A549 (cell line): ENCODE data around the gene ANKRD16. TPM values are rescaled to one million over a fixed set of nuclear protein-coding genes. Genes with fewer than 3 reads are reported as not detected.

Source experiments
- BHLHE40 ChIP-seq: IDR thresholded peaks from 2 replicates; pipeline ENCODE4 v1.6.1; 2012; ENCODE audit warnings: low read depth, low read length, inconsistent platforms
- CBX8 ChIP-seq: fragments of 200-600 bp; sonication (generic); IDR thresholded peaks from 2 replicates; pipeline ENCODE4 v1.6.1; 2016
- CEBPB ChIP-seq, 2 experiments: fragments of >200 bp in 1 of 2; sonication (Bioruptor Twin) in 1 of 2; formaldehyde crosslinking in 1 of 2; IDR thresholded peaks; 2 replicates each; pipeline ENCODE4 v1.6.1; 2012 to 2016
- CHD4 ChIP-seq: fragments of 200-600 bp; sonication (generic); IDR thresholded peaks from 2 replicates; pipeline ENCODE4 v1.6.1; 2016; ENCODE audit warnings: antibody characterized with exemption, mild to moderate bottlenecking, borderline replicate concordance
- EHMT2 ChIP-seq: fragments of 200-600 bp; sonication (generic); IDR thresholded peaks from 2 replicates; pipeline ENCODE4 v1.6.1; 2016; ENCODE audit warnings: antibody characterized with exemption, low read depth, mild to moderate bottlenecking, moderate library complexity
- EP300 ChIP-seq, 2 experiments: fragments of >200 bp; sonication (Bioruptor Twin); formaldehyde crosslinking; IDR thresholded peaks; 2 replicates in 1 of 2; 3 replicates in 1 of 2; pipeline ENCODE4 v1.6.1; 2016 to 2017
- ESRRA ChIP-seq: fragments of 150-350 bp; IDR thresholded peaks from 2 replicates; pipeline ENCODE4 v1.6.1; 2014; ENCODE audit warnings: mild to moderate bottlenecking, low read length, borderline replicate concordance
- FOSB ChIP-seq: fragments of 250-450 bp; sonication (Bioruptor Pico); IDR thresholded peaks from 2 replicates; pipeline ENCODE4 v1.5.0; 2020; ENCODE audit warnings: mild to moderate bottlenecking, moderate library complexity
- FOSL2 ChIP-seq, 2 experiments: fragments of 450-650 bp in 1 of 2; fragments of >200 bp in 1 of 2; sonication (Bioruptor Twin) in 1 of 2; formaldehyde crosslinking; IDR thresholded peaks; 2 replicates each; pipeline versions ENCODE4 v1.5.0 to v1.6.1; 2016 to 2020; ENCODE audit warnings: mild to moderate bottlenecking in 1 of 2, moderate library complexity in 1 of 2
- GATA3 ChIP-seq: IDR thresholded peaks from 2 replicates; pipeline ENCODE4 v1.6.1; 2012; ENCODE audit warnings: borderline replicate concordance
- HDAC2 ChIP-seq: fragments of 200-600 bp; sonication (generic); IDR thresholded peaks from 2 replicates; pipeline ENCODE4 v1.6.1; 2016
- HEYL ChIP-seq: fragments of 250-450 bp; sonication (Bioruptor Pico); IDR thresholded peaks from 2 replicates; pipeline ENCODE4 v1.8.0; 2021; ENCODE audit warnings: mild to moderate bottlenecking, moderate library complexity
- HOXA7 ChIP-seq: fragments of 250-450 bp; sonication (Bioruptor Pico); IDR thresholded peaks from 2 replicates; pipeline ENCODE4 v1.5.0; 2020; ENCODE audit warnings: mild to moderate bottlenecking, moderate library complexity
- HOXB13 ChIP-seq: fragments of 250-450 bp; sonication (Bioruptor Pico); IDR thresholded peaks from 2 replicates; pipeline ENCODE4 v1.5.0; 2020; ENCODE audit warnings: low read depth, mild to moderate bottlenecking, moderate library complexity
- HOXB5 ChIP-seq: fragments of 250-450 bp; sonication (Bioruptor Pico); IDR thresholded peaks from 2 replicates; pipeline ENCODE4 v1.5.0; 2020; ENCODE audit warnings: mild to moderate bottlenecking, moderate library complexity
- JUN ChIP-seq, 2 experiments: fragments of >200 bp; sonication (Bioruptor Twin); formaldehyde crosslinking; IDR thresholded peaks; 2 replicates in 1 of 2; 3 replicates in 1 of 2; pipeline ENCODE4 v1.6.1; 2016 to 2017
- JUNB ChIP-seq: fragments of >200 bp; sonication (Bioruptor Twin); formaldehyde crosslinking; IDR thresholded peaks from 2 replicates; pipeline ENCODE4 v1.6.1; 2016
- KDM5A ChIP-seq: fragments of 200-600 bp; sonication (generic); IDR thresholded peaks from 2 replicates; pipeline ENCODE4 v1.6.1; 2016; ENCODE audit warnings: antibody characterized with exemption, mild to moderate bottlenecking
- MAZ ChIP-seq: fragments of 150-350 bp; IDR thresholded peaks from 2 replicates; pipeline ENCODE4 v1.6.1; 2014; ENCODE audit warnings: antibody characterized with exemption, low read depth, low read length, borderline replicate concordance
- MYC ChIP-seq: IDR thresholded peaks from 2 replicates; pipeline ENCODE4 v1.6.1; 2012; ENCODE audit warnings: mild to moderate bottlenecking, inconsistent platforms, low read length, improper control_type of control experiment, borderline replicate concordance
- NFE2L2 ChIP-seq: fragments of 150-350 bp; conservative IDR thresholded peaks from 2 replicates; pipeline ENCODE4 v1.6.1; 2014; ENCODE audit warnings: low read length
- NR3C1 ChIP-seq: fragments of >200 bp; sonication (Bioruptor Twin); formaldehyde crosslinking; IDR thresholded peaks from 3 replicates; pipeline ENCODE4 v1.6.1; 2017
- PHF8 ChIP-seq: fragments of 200-600 bp; sonication (generic); IDR thresholded peaks from 2 replicates; pipeline ENCODE4 v1.6.1; 2016; ENCODE audit warnings: low read depth, mild to moderate bottlenecking, antibody characterized with exemption, moderate library complexity, borderline replicate concordance
- POLR2A ChIP-seq: IDR thresholded peaks from 2 replicates; pipeline ENCODE4 v1.6.1; 2012; ENCODE audit warnings: mild to moderate bottlenecking, low read length
- RFX5 ChIP-seq: fragments of 450-650 bp; IDR thresholded peaks from 2 replicates; pipeline ENCODE4 v1.7.1; 2014; ENCODE audit warnings: antibody characterized with exemption, mild to moderate bottlenecking, moderate library complexity
- TFCP2L1 ChIP-seq: fragments of 250-450 bp; sonication (Bioruptor Pico); IDR thresholded peaks from 2 replicates; pipeline ENCODE4 v1.5.0; 2021; ENCODE audit warnings: mild to moderate bottlenecking
- ZFP36 ChIP-seq: fragments of 450-650 bp; IDR thresholded peaks from 2 replicates; pipeline ENCODE4 v1.6.1; 2014; ENCODE audit warnings: borderline replicate concordance; ENCODE audit not compliant: partially characterized antibody
- ZNF302 ChIP-seq: fragments of 250-450 bp; sonication (Bioruptor Pico); IDR thresholded peaks from 2 replicates; pipeline ENCODE4 v1.9.0; 2021; ENCODE audit warnings: inconsistent platforms, mild to moderate bottlenecking, moderate library complexity
- ZSCAN20 ChIP-seq: fragments of 250-450 bp; sonication (Bioruptor Pico); IDR thresholded peaks from 2 replicates; pipeline ENCODE4 v1.8.0; 2022; ENCODE audit warnings: mild to moderate bottlenecking, moderate library complexity
- polyA plus RNA-seq, 4 experiments: library from polyadenylated mRNA; depleted of rRNA in 3 of 4; stranded (reverse); fragments of >200 nt; fragmentation: RNase III in 1 of 4; extraction: RNeasy Plus Mini Kit Qiagen cat#74134 plus additional on column Dnase treatment in 1 of 4; gene quantifications; 2 replicates in 3 of 4; 3 replicates in 1 of 4; pipeline ENCODE4 v1.2.3, GENCODE V29; 2011 to 2017
- TF ChIP-seq, protein P1 (sequence below): fragments of 200-600 bp; sonication (generic); IDR thresholded peaks from 2 replicates; pipeline ENCODE4 v1.6.1; 2016; ENCODE audit warnings: antibody characterized with exemption, mild to moderate bottlenecking, moderate library complexity
- TF ChIP-seq, protein P2 (sequence below): IDR thresholded peaks from 2 replicates; pipeline ENCODE4 v1.6.1; 2012
- TF ChIP-seq, protein P3 (sequence below): fragments of 150-350 bp; IDR thresholded peaks from 2 replicates; pipeline ENCODE4 v1.6.1; 2014; ENCODE audit warnings: low read depth, mild to moderate bottlenecking, low read length
- TF ChIP-seq, protein P4 (sequence below): IDR thresholded peaks from 2 replicates; pipeline ENCODE4 v1.6.1; 2012
- TF ChIP-seq, protein P5 (sequence below): fragments of 450-650 bp; IDR thresholded peaks from 2 replicates; pipeline ENCODE4 v1.6.1; 2014; ENCODE audit warnings: antibody characterized with exemption
- TF ChIP-seq, protein P6 (sequence below): fragments of 250-450 bp; sonication (Bioruptor Pico); IDR thresholded peaks from 2 replicates; pipeline ENCODE4 v1.5.0; 2021; ENCODE audit warnings: mild to moderate bottlenecking, moderate library complexity, borderline replicate concordance

Gene ANKRD16
- polyA plus RNA-seq, 2 of the 4 experiments (the other 2 are of a cell fraction): 7.3 to 8.9 TPM

DNA sequence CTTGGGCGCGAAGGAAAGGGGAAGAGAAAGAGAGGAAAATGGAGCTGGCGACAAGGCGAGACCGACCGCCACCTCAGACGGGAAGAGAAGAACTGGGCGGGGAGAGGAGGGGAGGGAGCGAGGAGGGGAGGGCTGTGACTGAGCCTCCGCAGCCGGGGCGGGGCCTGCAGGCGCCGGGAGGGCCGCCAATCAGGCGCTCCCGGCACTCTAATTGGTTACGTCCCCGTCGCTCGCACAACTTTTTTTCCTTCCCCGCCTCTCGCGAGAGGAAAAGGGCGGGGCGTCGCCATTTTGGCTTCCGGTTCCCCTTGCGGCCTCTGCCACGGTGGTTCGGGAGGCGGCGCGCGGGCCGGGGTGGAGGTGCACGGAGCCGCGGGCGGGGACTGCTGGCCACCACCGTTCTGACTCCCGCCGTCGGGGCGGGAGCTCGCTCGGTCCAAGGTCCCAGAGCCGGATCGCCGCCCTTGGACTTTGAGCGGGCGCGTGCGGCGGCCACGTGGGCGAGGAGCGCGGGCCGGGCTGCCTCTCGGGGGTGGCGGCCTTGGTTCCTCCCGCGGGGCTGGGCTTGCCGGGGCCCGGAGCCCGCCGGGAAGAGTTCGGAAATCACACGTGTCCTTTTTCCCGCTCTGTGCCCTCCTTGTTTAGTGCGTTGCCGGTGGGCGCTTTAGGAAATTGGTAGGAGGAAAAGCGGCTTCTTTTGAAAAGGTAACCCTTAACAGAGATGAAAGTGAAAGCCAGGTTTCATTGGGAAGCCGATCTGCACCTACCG lies 76.2 kb downstream of the ANKRD16 start, which contains the start of gene GDI2 (continued):
- TF ChIP-seq, protein P1, sequence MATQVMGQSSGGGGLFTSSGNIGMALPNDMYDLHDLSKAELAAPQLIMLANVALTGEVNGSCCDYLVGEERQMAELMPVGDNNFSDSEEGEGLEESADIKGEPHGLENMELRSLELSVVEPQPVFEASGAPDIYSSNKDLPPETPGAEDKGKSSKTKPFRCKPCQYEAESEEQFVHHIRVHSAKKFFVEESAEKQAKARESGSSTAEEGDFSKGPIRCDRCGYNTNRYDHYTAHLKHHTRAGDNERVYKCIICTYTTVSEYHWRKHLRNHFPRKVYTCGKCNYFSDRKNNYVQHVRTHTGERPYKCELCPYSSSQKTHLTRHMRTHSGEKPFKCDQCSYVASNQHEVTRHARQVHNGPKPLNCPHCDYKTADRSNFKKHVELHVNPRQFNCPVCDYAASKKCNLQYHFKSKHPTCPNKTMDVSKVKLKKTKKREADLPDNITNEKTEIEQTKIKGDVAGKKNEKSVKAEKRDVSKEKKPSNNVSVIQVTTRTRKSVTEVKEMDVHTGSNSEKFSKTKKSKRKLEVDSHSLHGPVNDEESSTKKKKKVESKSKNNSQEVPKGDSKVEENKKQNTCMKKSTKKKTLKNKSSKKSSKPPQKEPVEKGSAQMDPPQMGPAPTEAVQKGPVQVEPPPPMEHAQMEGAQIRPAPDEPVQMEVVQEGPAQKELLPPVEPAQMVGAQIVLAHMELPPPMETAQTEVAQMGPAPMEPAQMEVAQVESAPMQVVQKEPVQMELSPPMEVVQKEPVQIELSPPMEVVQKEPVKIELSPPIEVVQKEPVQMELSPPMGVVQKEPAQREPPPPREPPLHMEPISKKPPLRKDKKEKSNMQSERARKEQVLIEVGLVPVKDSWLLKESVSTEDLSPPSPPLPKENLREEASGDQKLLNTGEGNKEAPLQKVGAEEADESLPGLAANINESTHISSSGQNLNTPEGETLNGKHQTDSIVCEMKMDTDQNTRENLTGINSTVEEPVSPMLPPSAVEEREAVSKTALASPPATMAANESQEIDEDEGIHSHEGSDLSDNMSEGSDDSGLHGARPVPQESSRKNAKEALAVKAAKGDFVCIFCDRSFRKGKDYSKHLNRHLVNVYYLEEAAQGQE: peak; percentile 92
- peak; percentile 61 for TF ChIP-seq BHLHE40
- TF ChIP-seq ZNF302 (CRISPR knock-in tag): peak; percentile 17; the same call in 1 of the 2 replicates
- TF ChIP-seq GATA3: peak; percentile 55
- TF ChIP-seq CHD4: no peak
- TF ChIP-seq FOSL2 (IDR thresholded peaks at IDR 0.05): no peak
- TF ChIP-seq FOSL2 (CRISPR knock-in tag; IDR thresholded peaks at IDR 0.05): 0 out of 2 replicates have a peak, but pooled peaks have one; percentile 17
- 0 out of 2 replicates have a peak, but pooled peaks have one; percentile 50 for TF ChIP-seq ZSCAN20 (CRISPR knock-in tag)
- no peak; the same call in 1 of the 2 replicates for TF ChIP-seq TFCP2L1 (CRISPR knock-in tag)
- no peak for TF ChIP-seq HDAC2
- TF ChIP-seq HOXB5 (CRISPR knock-in tag): peak; percentile 85
- TF ChIP-seq, protein P2, sequence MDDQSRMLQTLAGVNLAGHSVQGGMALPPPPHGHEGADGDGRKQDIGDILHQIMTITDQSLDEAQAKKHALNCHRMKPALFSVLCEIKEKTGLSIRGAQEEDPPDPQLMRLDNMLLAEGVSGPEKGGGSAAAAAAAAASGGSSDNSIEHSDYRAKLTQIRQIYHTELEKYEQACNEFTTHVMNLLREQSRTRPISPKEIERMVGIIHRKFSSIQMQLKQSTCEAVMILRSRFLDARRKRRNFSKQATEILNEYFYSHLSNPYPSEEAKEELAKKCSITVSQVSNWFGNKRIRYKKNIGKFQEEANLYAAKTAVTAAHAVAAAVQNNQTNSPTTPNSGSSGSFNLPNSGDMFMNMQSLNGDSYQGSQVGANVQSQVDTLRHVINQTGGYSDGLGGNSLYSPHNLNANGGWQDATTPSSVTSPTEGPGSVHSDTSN: peak; percentile 97
- peak; percentile 88; the same call in 1 of the 2 replicates for TF ChIP-seq HOXB13
- no peak for TF ChIP-seq NR3C1
- TF ChIP-seq CBX8: no peak
- peak; percentile 85 for TF ChIP-seq PHF8
- peak; percentile 8; the same call in 1 of the 2 replicates for TF ChIP-seq ESRRA
- peak; percentile 71; the same call in 1 of the 2 replicates for TF ChIP-seq HEYL (CRISPR knock-in tag)
- TF ChIP-seq EHMT2: no peak
- TF ChIP-seq JUNB: no peak
- 0 out of 2 replicates have a peak, but pooled peaks have one; percentile 7 for TF ChIP-seq NFE2L2
- TF ChIP-seq CEBPB (IDR thresholded peaks at IDR 0.05): no peak
- TF ChIP-seq JUN (IDR thresholded peaks at IDR 0.05): peak; percentile 77 to 97
- no peak for TF ChIP-seq HOXA7 (CRISPR knock-in tag)
- TF ChIP-seq RFX5: no peak
- 0 out of 2 replicates have a peak, but pooled peaks have one; percentile 58 for TF ChIP-seq MAZ
- TF ChIP-seq, protein P3, sequence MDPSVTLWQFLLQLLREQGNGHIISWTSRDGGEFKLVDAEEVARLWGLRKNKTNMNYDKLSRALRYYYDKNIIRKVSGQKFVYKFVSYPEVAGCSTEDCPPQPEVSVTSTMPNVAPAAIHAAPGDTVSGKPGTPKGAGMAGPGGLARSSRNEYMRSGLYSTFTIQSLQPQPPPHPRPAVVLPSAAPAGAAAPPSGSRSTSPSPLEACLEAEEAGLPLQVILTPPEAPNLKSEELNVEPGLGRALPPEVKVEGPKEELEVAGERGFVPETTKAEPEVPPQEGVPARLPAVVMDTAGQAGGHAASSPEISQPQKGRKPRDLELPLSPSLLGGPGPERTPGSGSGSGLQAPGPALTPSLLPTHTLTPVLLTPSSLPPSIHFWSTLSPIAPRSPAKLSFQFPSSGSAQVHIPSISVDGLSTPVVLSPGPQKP: no peak
- no peak for TF ChIP-seq KDM5A
- TF ChIP-seq, protein P4, sequence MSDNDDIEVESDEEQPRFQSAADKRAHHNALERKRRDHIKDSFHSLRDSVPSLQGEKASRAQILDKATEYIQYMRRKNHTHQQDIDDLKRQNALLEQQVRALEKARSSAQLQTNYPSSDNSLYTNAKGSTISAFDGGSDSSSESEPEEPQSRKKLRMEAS: peak; percentile 97; the same call in 1 of the 2 replicates
- TF ChIP-seq, protein P5, sequence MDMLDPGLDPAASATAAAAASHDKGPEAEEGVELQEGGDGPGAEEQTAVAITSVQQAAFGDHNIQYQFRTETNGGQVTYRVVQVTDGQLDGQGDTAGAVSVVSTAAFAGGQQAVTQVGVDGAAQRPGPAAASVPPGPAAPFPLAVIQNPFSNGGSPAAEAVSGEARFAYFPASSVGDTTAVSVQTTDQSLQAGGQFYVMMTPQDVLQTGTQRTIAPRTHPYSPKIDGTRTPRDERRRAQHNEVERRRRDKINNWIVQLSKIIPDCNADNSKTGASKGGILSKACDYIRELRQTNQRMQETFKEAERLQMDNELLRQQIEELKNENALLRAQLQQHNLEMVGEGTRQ: peak; percentile 32; the same call in 1 of the 2 replicates
- TF ChIP-seq POLR2A: peak; percentile 83
- TF ChIP-seq EP300 (IDR thresholded peaks at IDR 0.05): no peak
- no peak for TF ChIP-seq ZFP36
- TF ChIP-seq, protein P6, sequence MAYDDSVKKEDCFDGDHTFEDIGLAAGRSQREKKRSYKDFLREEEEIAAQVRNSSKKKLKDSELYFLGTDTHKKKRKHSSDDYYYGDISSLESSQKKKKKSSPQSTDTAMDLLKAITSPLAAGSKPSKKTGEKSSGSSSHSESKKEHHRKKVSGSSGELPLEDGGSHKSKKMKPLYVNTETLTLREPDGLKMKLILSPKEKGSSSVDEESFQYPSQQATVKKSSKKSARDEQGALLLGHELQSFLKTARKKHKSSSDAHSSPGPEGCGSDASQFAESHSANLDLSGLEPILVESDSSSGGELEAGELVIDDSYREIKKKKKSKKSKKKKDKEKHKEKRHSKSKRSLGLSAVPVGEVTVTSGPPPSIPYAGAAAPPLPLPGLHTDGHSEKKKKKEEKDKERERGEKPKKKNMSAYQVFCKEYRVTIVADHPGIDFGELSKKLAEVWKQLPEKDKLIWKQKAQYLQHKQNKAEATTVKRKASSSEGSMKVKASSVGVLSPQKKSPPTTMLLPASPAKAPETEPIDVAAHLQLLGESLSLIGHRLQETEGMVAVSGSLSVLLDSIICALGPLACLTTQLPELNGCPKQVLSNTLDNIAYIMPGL (CRISPR knock-in tag): peak; percentile 85; the same call in 1 of the 2 replicates
- peak; percentile 100 for TF ChIP-seq MYC
- TF ChIP-seq FOSB (CRISPR knock-in tag): no peak
